HUES64 (cell line): ENCODE results near the gene FAM83F.

Experiments used
- H3K27ac ChIP-seq: 2 replicates; pipeline ENCODE4 v1.7.0; 2013; ENCODE audit warnings: low read depth, low read length, inconsistent platforms
- H3K27me3 ChIP-seq: 2 replicates; pipeline ENCODE4 v1.6.1; 2013; ENCODE audit warnings: mild to moderate bottlenecking, low read length; ENCODE audit not compliant: insufficient read depth
- H3K36me3 ChIP-seq: 2 replicates; pipeline ENCODE4 v1.6.1; 2013; ENCODE audit warnings: mild to moderate bottlenecking, low read length; ENCODE audit not compliant: insufficient read depth
- H3K4me1 ChIP-seq: 2 replicates; pipeline ENCODE4 v1.6.1; 2013; ENCODE audit warnings: mild to moderate bottlenecking, low read length, moderate library complexity; ENCODE audit not compliant: insufficient read depth
- H3K4me3 ChIP-seq: 2 replicates; pipeline ENCODE4 v1.5.1; 2013; ENCODE audit warnings: mild to moderate bottlenecking, low read length, moderate library complexity
- H3K9ac ChIP-seq: 2 replicates; pipeline ENCODE4 v1.6.1; 2013; ENCODE audit warnings: mild to moderate bottlenecking, low read depth, low read length
- H3K9me3 ChIP-seq: 2 replicates; pipeline ENCODE4 v1.6.1; 2013; ENCODE audit warnings: low read depth, low read length; ENCODE audit not compliant: insufficient read depth
- WGBS: fragments of 150-250, 120-280 bp; methylation state at CpG from one replicate; pipeline ENCODE4 v1.1.7; 2013; ENCODE audit warnings: missing lambda C conversion rate; 5-methylcytosine and 5-hydroxymethylcytosine counted together

The FAM83F gene

DNA sequence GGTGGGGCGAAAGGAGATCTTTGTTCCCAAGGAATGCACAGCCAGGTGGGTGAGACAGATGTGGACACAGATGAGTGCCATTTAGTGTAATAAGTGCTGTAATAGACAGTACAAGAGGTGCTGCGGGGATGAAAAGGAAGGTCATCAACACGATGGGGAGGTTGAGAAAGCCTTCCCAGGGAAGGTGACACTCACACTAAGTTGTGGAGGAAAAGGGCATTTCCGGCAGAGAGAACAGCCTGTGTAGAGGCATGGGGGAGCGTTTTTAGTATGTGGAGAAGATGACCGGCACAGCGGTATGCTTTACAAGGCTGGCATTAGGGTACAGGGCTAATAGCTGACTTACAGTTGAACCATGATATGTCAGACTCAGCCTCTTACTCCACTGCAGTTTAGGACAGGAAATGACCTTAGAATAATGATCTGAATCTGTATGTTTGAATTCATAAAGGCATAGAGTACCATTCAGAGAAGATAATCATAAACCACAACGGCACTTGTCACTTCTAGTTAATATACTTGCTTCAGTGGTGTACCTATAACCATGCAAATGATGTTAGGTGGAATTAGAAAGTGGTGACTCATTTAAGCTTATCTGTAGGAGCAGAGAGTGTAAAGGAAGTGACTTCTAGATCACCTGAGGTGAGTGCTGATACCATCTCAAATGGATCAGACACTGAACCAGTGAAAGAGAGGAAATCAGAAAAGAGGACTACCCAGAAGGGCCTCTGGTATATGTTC, 60.6 kb downstream of the FAM83F start:
- Histone ChIP-seq H3K27ac (no peak overlapping the region; the same call in 1 of the 2 replicates), H3K27me3 (no peaks in the 10 kb centered on the region), H3K9me3 (no peaks in the 10 kb centered on the region), H3K36me3 (no peaks in the 10 kb centered on the region), H3K4me3 (no peak overlapping the region), H3K4me1 (peaks cover 47% of the 10 kb centered on the region), H3K9ac (no peak overlapping the region)
- 82% methylated on average over 8 of the region's 8 CpGs for WGBS

DNA sequence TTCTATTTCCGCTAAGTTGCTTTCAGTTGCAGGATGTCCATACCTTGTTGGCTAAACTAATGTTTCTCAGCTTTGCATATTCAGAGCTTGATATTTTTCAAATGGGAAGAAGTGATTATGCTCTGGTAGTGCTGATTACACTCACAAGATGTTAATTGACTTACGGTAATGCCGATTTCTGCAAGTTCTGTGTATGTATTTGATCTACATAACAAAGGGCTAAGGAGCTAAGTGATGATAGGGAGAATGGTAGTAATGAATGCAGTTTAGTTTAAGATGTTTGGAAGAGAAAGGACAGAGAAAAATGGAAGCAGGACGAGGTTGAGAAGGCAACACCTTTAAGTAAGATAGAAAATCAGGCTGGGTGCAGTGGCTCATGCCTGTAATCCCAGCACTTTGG, 61.4 kb downstream of the FAM83F start:
- H3K27ac ChIP-seq: no peak overlapping the region; the same call in 1 of the 2 replicates
- no peaks in the 10 kb centered on the region for H3K9me3 ChIP-seq
- WGBS: 40% methylated on average over 4 of the region's 4 CpGs
- H3K27me3 ChIP-seq: no peaks in the 10 kb centered on the region
- H3K9ac ChIP-seq: no peak overlapping the region
- no peak overlapping the region for H3K4me3 ChIP-seq
- H3K36me3 ChIP-seq: no peaks in the 10 kb centered on the region
- H3K4me1 ChIP-seq: peaks cover 47% of the 10 kb centered on the region

DNA sequence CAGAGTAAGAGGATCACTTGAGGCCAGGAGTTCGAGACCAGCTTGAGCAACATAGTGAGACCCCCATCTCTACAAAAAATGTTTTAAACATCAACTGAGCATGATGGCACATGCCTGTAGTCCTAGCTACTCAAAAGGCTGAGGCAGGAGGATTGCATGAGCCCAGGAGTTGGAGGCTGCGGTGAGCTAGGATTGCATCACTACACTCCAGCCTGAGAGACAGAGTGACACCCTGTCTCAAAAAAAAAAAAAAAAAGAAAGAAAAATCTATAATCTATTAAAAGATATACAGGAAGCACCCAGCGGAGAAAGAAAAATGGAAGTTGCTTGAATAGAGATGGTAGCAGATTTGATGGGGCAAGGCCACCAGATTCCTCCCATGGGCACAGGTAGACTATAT, 61.8 kb downstream of the FAM83F start:
- Histone ChIP-seq H3K27ac (no peak overlapping the region; the same call in 1 of the 2 replicates), H3K27me3 (no peaks in the 10 kb centered on the region), H3K4me1 (peaks cover 45% of the 10 kb centered on the region), H3K4me3 (no peak overlapping the region), H3K36me3 (no peaks in the 10 kb centered on the region), H3K9me3 (no peaks in the 10 kb centered on the region), H3K9ac (no peak overlapping the region)
- WGBS: 94% methylated on average over 3 of the region's 3 CpGs

DNA sequence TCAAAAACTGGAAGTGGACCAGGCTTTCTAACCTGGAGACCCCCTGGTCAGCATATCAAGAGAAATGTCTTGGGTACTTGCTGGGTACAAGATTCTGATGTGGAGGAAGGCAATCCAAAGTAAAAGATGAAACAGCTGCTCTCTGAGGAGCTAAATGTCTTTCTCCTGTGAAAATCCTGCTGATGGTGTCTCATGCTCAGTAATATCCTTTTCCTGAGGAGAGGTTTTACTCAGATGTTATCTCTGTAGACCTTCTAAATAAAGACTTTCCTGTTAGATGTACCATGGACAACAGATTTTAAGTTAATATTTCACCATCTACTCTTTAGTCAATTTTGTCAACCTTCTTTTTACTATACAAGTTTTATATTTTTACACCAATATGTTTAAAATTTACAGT, 62.9 kb downstream of the FAM83F start:
- no peak overlapping the region for H3K27ac ChIP-seq
- H3K27me3 ChIP-seq: no peaks in the 10 kb centered on the region
- no peaks in the 10 kb centered on the region for H3K9me3 ChIP-seq
- no peak overlapping the region for H3K4me3 ChIP-seq
- peaks cover 44% of the 10 kb centered on the region for H3K4me1 ChIP-seq
- no peak overlapping the region for H3K9ac ChIP-seq
- H3K36me3 ChIP-seq: no peaks in the 10 kb centered on the region

- Histone ChIP-seq H3K4me1 (peaks cover 44% of the 10 kb centered on the region), H3K36me3 (no peaks in the 10 kb centered on the region), H3K27ac (no peak overlapping the region), H3K9me3 (no peaks in the 10 kb centered on the region), H3K9ac (no peak overlapping the region), H3K27me3 (no peaks in the 10 kb centered on the region), H3K4me3 (no peak overlapping the region)
- WGBS: 93% methylated on average over 5 of the region's 5 CpGs
Observed at GRCh38 chr22:40058265-40058664, 63.5 kb downstream of the FAM83F start.

DNA sequence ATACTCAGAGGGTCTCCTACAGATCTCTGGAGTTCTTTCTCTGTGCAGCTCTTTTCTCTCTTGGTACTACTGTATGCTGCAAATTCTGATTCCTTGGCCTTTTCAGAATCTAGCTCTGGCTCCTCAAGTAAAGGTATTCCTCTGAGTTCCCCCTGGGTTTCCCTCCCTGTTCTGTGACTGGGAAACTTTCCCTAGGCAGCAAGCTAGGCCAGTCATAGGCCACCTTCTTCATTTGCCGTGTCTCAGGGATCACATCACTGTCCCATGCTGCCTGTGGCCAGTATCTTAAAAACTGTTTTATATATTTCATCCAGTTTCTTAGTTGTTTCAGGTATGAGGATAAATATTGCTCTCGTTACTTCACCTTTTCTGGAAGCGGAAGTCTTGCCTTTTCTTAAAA, 71.2 kb downstream of the FAM83F start:
- no peaks in the 10 kb centered on the region for H3K4me1 ChIP-seq
- no peaks in the 10 kb centered on the region for H3K9me3 ChIP-seq
- H3K27ac ChIP-seq: peak overlapping the region; percentile 9; the same call in 1 of the 2 replicates
- no peak overlapping the region for H3K4me3 ChIP-seq
- H3K36me3 ChIP-seq: no peaks in the 10 kb centered on the region
- 93% methylated on average over 3 of the region's 3 CpGs for WGBS
- no peak overlapping the region for H3K9ac ChIP-seq
- H3K27me3 ChIP-seq: no peaks in the 10 kb centered on the region

- Histone ChIP-seq H3K27ac (no peak overlapping the region), H3K9ac (no peak overlapping the region), H3K27me3 (no peaks in the 10 kb centered on the region), H3K4me1 (no peaks in the 10 kb centered on the region), H3K4me3 (no peak overlapping the region), H3K9me3 (no peaks in the 10 kb centered on the region), H3K36me3 (no peaks in the 10 kb centered on the region)
- 87% methylated on average over 2 of the region's 2 CpGs for WGBS
Observed at GRCh38 chr22:40067639-40068038, 72.9 kb downstream of the FAM83F start.

- Histone ChIP-seq H3K9me3 (no peaks in the 10 kb centered on the region), H3K9ac (no peak overlapping the region), H3K27me3 (no peaks in the 10 kb centered on the region), H3K4me1 (peaks cover 5% of the 10 kb centered on the region; the same call in 1 of the 2 replicates), H3K27ac (no peak overlapping the region), H3K4me3 (no peak overlapping the region), H3K36me3 (no peaks in the 10 kb centered on the region)
Observed at GRCh38 chr22:40070701-40071100, 75.9 kb downstream of the FAM83F start.

DNA sequence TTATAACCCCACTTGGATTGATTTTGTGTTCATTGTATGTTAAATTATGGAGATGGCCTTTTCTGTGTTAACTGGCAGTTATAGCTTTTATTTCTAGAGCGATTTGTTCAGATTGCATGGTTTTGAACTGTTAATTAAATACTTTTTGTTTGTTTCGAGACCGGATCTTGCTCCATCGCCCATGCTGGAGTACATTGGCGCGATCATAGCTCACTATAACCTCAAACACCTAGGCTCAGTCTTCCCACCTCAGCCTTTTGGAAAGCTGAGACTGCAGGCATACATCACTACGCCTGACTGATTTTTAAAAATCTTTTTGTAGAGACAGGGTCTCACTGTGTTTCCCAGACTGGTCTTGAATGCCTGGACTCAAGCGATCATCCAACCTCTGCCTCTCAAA, 77.0 kb downstream of the FAM83F start:
- Histone ChIP-seq H3K4me1 (peaks cover 5% of the 10 kb centered on the region; the same call in 1 of the 2 replicates), H3K36me3 (no peaks in the 10 kb centered on the region), H3K9ac (no peak overlapping the region), H3K27ac (no peak overlapping the region), H3K9me3 (no peaks in the 10 kb centered on the region), H3K27me3 (no peaks in the 10 kb centered on the region), H3K4me3 (no peak overlapping the region)
- 95% methylated on average over 8 of the region's 8 CpGs for WGBS

GRCh38 chr22:40076702-40077645, 82.2 kb downstream of the FAM83F start:
- H3K9ac ChIP-seq: no peak overlapping the region
- 62% methylated on average over 8 of the region's 8 CpGs for WGBS
- H3K27ac ChIP-seq: no peak overlapping the region
- H3K27me3 ChIP-seq: no peaks in the 10 kb centered on the region
- no peak overlapping the region for H3K4me3 ChIP-seq
- peaks cover 15% of the 10 kb centered on the region for H3K4me1 ChIP-seq
- no peaks in the 10 kb centered on the region for H3K9me3 ChIP-seq
- H3K36me3 ChIP-seq: no peaks in the 10 kb centered on the region

- Histone ChIP-seq H3K36me3 (no peaks in the 10 kb centered on the region), H3K27me3 (no peaks in the 10 kb centered on the region), H3K9ac (no peak overlapping the region), H3K27ac (no peak overlapping the region), H3K4me1 (peaks cover 21% of the 10 kb centered on the region), H3K4me3 (no peak overlapping the region), H3K9me3 (no peaks in the 10 kb centered on the region)
- 100% methylated on average over 1 of the region's 1 CpG for WGBS
Observed at GRCh38 chr22:40077646-40078016, 82.9 kb downstream of the FAM83F start.
